Duodenal mucosa (tissue), 2 donors: ENCODE results near the gene FAXDC2.

Experiments used
- H3K27ac ChIP-seq: one replicate; pipeline ENCODE4 v1.7.0; 2013; ENCODE audit warnings: low read depth, low read length
- H3K27me3 ChIP-seq, 2 donors: one replicate each; pipeline ENCODE4 v1.7.0; 2013; ENCODE audit warnings: low read length in 2 of 2, control low read depth in 1 of 2; ENCODE audit not compliant: insufficient read depth in 2 of 2, control insufficient read depth in 1 of 2
- H3K36me3 ChIP-seq, 2 donors: one replicate each; pipeline ENCODE4 v1.7.0; 2013; ENCODE audit warnings: low read length in 2 of 2, control low read depth in 1 of 2; ENCODE audit not compliant: insufficient read depth in 2 of 2, control insufficient read depth in 1 of 2
- H3K4me1 ChIP-seq, 2 donors: one replicate each; pipeline ENCODE4 v1.7.0; 2013; ENCODE audit warnings: low read length in 2 of 2, control low read depth in 1 of 2; ENCODE audit not compliant: insufficient read depth in 2 of 2, control insufficient read depth in 1 of 2
- H3K4me3 ChIP-seq, 2 donors: one replicate each; pipeline ENCODE4 v1.7.0; 2013; ENCODE audit warnings: low read length in 2 of 2, low read depth in 1 of 2
- H3K9ac ChIP-seq, 2 donors: one replicate each; pipeline ENCODE4 v1.7.0; 2013; ENCODE audit warnings: low read length in 2 of 2, low read depth in 1 of 2
- H3K9me3 ChIP-seq, 2 donors: one replicate each; pipeline ENCODE4 v1.7.0; 2013; ENCODE audit warnings: low read length in 2 of 2, control low read depth in 1 of 2; ENCODE audit not compliant: control insufficient read depth in 1 of 2

The FAXDC2 gene

GRCh38 chr5:154850255-154851062, at the start of gene FAXDC2:
Gene FAXDC2 (minus strand): TSS chr5:154850603. CDS start chr5:154838178, 12,425 bp downstream.
- Histone ChIP-seq H3K4me3 (peak within 1 kb of the TSS; percentile 50 to 57), H3K36me3 (no peaks in the 10 kb centered on the region), H3K27me3 (no peaks in the 10 kb centered on the region), H3K9ac (peak within 1 kb of the TSS; percentile 43 to 45), H3K9me3 (no peaks in the 10 kb centered on the region), H3K4me1 (peaks cover 0 to 10% of the 10 kb centered on the region in 2 donors), H3K27ac (no peak within 1 kb of the TSS)

DNA sequence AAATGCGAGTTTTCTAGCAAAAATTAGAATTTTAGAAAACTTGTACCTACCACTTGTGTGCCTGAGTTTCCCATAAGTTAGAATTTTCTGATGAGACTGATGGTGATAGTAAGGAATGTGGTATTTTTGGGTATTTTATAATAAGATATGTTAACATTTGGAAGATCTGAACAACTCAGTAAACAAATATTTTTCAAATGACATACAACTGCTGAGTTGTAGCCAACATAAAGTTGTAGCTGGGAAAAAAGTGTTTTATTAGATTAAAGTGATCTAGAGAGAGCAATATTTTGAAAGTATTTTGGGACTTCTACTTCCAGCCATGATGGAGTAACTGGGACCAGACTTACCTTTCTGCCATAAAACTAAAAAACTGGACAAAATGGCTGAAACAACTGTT, 49.7 kb upstream of the FAXDC2 start:
- Histone ChIP-seq H3K9me3 (no peaks in the 10 kb centered on the region), H3K27ac (no peak overlapping the region), H3K36me3 (peaks cover 39 to 81% of the 10 kb centered on the region in 2 donors), H3K9ac (no peak overlapping the region), H3K27me3 (no peaks in the 10 kb centered on the region), H3K4me1 (peaks cover 0 to 9% of the 10 kb centered on the region in 2 donors), H3K4me3 (no peak overlapping the region)

GRCh38 chr5:154899151-154899816, 48.9 kb upstream of the FAXDC2 start:
- H3K36me3 ChIP-seq: peaks cover 35 to 77% of the 10 kb centered on the region in 2 donors
- peaks cover 0 to 9% of the 10 kb centered on the region in 2 donors for H3K4me1 ChIP-seq
- H3K27me3 ChIP-seq: no peaks in the 10 kb centered on the region
- no peak overlapping the region for H3K4me3 ChIP-seq
- H3K9me3 ChIP-seq: no peaks in the 10 kb centered on the region
- H3K27ac ChIP-seq: no peak overlapping the region
- H3K9ac ChIP-seq: no peak overlapping the region

DNA sequence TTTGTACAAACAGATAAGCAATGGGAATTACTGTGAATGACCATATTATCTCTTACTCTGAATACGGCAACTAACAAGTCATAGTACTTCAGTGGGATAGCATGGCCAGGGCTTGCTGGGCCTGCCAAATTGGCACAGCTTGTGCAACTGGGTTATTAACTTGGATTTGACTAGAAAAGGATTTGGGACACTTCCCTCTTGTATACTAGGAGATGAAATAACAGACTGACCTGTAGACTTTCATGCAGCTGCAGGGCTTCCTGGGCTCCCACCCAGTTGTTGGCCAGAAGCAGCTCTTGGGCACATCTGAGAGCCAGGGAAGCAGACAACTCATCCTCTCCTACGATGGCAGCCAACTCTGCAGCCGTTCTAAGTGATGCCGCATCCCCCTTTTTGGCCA, 47.8 kb upstream of the FAXDC2 start:
- no peak overlapping the region for H3K9ac ChIP-seq
- H3K9me3 ChIP-seq: no peaks in the 10 kb centered on the region
- no peak overlapping the region for H3K4me3 ChIP-seq
- peaks cover 38 to 84% of the 10 kb centered on the region in 2 donors for H3K36me3 ChIP-seq
- H3K27me3 ChIP-seq: no peaks in the 10 kb centered on the region
- H3K27ac ChIP-seq: no peak overlapping the region
- H3K4me1 ChIP-seq: peaks cover 0 to 9% of the 10 kb centered on the region in 2 donors

DNA sequence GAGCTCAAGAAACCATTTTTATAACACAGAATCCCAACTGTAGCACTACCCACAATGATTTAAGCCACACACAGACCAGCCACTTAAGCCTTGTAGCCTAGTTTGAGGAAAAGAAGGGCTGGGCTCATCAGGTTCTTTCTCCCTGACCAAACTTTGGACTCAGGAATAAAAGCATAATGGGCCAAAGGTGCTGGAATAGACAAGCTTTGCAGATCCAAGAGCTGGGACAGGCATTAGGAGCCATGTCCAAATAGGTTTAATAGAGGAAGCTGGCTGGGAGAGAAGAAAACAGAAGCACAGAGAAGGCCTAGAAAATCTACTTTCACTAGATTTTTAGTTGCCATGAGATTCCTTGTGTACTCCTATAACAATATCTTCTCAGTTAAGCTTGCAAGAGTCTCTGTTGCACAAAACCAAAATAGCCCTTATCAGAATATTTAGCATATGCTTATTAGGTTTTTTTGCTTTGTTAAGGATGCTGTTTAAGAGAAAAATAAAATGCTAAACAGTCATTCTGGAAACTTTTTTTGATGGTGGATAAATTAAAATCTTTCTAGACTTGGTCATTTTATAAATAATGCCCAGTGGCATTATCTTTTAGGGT, 46.3 kb upstream of the FAXDC2 start:
- H3K4me3 ChIP-seq: no peak overlapping the region
- H3K9me3 ChIP-seq: no peaks in the 10 kb centered on the region
- H3K27me3 ChIP-seq: no peaks in the 10 kb centered on the region
- no peak overlapping the region for H3K27ac ChIP-seq
- peaks cover 0 to 9% of the 10 kb centered on the region in 2 donors for H3K4me1 ChIP-seq
- no peak overlapping the region for H3K9ac ChIP-seq
- peaks cover 33 to 78% of the 10 kb centered on the region in 2 donors for H3K36me3 ChIP-seq

DNA sequence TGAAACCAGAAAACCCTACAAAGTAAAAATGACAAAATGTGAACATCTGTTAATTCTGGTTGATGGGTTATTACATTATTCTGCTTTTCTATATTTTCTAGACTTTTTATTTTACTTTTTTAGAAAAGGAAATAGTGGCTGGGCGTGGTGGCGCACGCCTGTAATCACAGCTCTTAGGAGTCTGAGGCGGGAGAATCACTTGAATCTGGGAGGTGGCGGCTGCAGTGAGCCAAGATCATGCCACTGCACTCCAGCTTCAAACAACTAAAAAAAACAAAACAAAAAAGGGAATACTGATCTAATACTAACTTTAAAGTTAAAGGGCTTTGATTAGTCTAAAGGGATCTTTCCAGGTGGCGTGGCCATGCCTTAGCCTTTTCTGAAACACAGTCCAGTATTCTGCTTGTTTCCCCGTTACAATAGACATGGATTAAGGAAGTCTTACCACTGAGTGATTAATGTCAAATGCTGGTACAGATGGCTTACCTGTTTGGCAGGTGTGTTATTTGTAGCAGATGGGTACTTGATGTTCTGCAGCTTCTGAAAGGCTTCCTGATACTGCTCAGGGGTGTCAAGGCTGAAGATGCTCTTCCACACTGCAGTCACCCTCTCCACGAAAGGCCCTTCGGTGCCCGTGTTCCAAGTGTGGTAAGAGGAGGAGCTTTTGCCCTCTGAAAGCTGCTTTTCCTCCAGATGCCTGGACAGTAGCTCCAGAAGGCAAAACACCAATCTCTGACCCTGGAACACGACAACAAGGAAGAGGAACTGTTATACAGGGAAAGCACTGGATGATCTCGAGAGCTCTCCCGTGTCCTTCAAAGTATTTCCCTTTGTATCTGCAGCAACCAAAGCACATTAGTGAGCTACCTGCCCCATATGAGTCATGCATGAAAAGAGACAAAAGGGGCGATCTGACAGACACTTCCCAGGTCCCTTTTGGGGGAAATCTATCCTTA, 45.5 kb upstream of the FAXDC2 start:
- H3K9ac ChIP-seq: no peak overlapping the region
- H3K9me3 ChIP-seq: no peaks in the 10 kb centered on the region
- H3K27ac ChIP-seq: no peak overlapping the region
- no peaks in the 10 kb centered on the region for H3K27me3 ChIP-seq
- peaks cover 35 to 78% of the 10 kb centered on the region in 2 donors for H3K36me3 ChIP-seq
- H3K4me1 ChIP-seq: peaks cover 0 to 9% of the 10 kb centered on the region in 2 donors
- no peak overlapping the region for H3K4me3 ChIP-seq

DNA sequence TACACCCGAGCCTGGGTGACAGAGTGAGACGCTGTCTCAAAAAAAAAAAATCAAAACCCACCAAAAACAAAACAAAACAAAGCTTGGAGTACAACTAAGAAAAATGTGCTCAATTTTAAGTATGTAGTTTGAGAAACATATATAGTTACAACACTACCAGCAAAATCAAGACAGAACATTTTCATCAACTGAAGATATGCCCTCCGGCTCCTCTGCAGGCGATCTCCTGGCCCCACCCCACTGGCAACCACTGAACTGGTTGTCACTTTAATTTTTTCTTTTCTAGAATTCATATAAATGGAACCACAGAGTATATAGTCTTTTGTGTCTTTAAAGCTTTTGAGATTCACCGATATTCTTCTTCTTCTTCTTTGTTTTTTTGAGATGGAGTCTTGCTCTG, 43.0 kb upstream of the FAXDC2 start:
- Histone ChIP-seq H3K4me1 (peaks cover 0 to 9% of the 10 kb centered on the region in 2 donors), H3K9ac (no peak overlapping the region), H3K27ac (no peak overlapping the region), H3K9me3 (no peaks in the 10 kb centered on the region), H3K4me3 (no peak overlapping the region), H3K27me3 (no peaks in the 10 kb centered on the region), H3K36me3 (peaks cover 29 to 78% of the 10 kb centered on the region in 2 donors)

- no peak overlapping the region for H3K9ac ChIP-seq
- H3K27me3 ChIP-seq: no peaks in the 10 kb centered on the region
- H3K27ac ChIP-seq: no peak overlapping the region
- no peak overlapping the region for H3K4me3 ChIP-seq
- H3K9me3 ChIP-seq: peaks cover 0 to 4% of the 10 kb centered on the region in 2 donors
- H3K36me3 ChIP-seq: peaks cover 34 to 79% of the 10 kb centered on the region in 2 donors
- peaks cover 0 to 9% of the 10 kb centered on the region in 2 donors for H3K4me1 ChIP-seq
These were observed 42.0 kb upstream of the FAXDC2 start for GRCh38 chr5:154892369-154892771.

- no peaks in the 10 kb centered on the region for H3K4me1 ChIP-seq
- no peaks in the 10 kb centered on the region for H3K27me3 ChIP-seq
- no peak overlapping the region for H3K4me3 ChIP-seq
- peaks cover 26 to 53% of the 10 kb centered on the region in 2 donors for H3K36me3 ChIP-seq
- H3K9ac ChIP-seq: no peak overlapping the region
- peaks cover 23 to 28% of the 10 kb centered on the region in 2 donors for H3K9me3 ChIP-seq
- no peak overlapping the region for H3K27ac ChIP-seq
These were observed 35.0 kb upstream of the FAXDC2 start for GRCh38 chr5:154885439-154885838.
